Measurements from ENCODE around the gene MTURN.

DNA sequence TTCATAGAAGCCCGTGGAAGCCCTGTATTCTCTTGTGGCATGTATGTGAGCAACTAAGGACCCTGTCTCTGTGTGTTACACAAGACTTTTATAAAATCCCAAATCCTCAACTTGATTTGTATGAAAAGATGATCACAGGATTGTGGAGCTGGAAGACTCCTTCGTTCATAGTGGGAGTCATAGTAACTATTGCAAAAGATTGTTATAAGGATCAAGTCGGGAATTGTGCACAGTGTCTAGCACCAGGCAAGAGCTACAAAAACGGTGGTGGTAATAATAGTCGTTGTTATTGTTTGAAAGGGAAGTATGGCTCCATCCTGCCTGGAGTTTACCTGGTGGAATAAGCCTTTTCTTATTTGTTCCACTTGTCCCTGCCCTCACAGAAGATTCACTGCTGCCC lies 42.8 kb upstream of the MTURN start:
- TF ChIP-seq, protein P1, sequence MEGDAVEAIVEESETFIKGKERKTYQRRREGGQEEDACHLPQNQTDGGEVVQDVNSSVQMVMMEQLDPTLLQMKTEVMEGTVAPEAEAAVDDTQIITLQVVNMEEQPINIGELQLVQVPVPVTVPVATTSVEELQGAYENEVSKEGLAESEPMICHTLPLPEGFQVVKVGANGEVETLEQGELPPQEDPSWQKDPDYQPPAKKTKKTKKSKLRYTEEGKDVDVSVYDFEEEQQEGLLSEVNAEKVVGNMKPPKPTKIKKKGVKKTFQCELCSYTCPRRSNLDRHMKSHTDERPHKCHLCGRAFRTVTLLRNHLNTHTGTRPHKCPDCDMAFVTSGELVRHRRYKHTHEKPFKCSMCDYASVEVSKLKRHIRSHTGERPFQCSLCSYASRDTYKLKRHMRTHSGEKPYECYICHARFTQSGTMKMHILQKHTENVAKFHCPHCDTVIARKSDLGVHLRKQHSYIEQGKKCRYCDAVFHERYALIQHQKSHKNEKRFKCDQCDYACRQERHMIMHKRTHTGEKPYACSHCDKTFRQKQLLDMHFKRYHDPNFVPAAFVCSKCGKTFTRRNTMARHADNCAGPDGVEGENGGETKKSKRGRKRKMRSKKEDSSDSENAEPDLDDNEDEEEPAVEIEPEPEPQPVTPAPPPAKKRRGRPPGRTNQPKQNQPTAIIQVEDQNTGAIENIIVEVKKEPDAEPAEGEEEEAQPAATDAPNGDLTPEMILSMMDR (IDR thresholded peaks at IDR 0.05): no peak
- no peak for TF ChIP-seq NFE2L2 (conservative IDR thresholded peaks at IDR 0.05; ENCODE audit: low read length)
- TF ChIP-seq MYC (IDR thresholded peaks at IDR 0.05; ENCODE audit: borderline replicate concordance, low read length): no peak
- no peak for TF ChIP-seq MAZ (IDR thresholded peaks at IDR 0.05; ENCODE audit: borderline replicate concordance, low read depth, low read length)
- no peak for TF ChIP-seq EP300 (IDR thresholded peaks at IDR 0.05)
- TF ChIP-seq, protein P2, sequence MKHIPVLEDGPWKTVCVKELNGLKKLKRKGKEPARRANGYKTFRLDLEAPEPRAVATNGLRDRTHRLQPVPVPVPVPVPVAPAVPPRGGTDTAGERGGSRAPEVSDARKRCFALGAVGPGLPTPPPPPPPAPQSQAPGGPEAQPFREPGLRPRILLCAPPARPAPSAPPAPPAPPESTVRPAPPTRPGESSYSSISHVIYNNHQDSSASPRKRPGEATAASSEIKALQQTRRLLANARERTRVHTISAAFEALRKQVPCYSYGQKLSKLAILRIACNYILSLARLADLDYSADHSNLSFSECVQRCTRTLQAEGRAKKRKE (CRISPR knock-in tag; IDR thresholded peaks at IDR 0.05; ENCODE audit: low read depth): no peak
- no peak for TF ChIP-seq BHLHE40 (IDR thresholded peaks at IDR 0.05; ENCODE audit: low read depth, low read length)
- no peak for TF ChIP-seq ZNF302 (CRISPR knock-in tag; IDR thresholded peaks at IDR 0.05)
- no peak for TF ChIP-seq ESRRA (IDR thresholded peaks at IDR 0.05; ENCODE audit: borderline replicate concordance, low read length)
- no peak for TF ChIP-seq KDM1A (IDR thresholded peaks at IDR 0.05; ENCODE audit: low read depth)
- TF ChIP-seq TP53 (CRISPR knock-in tag; IDR thresholded peaks at IDR 0.05): no peak
- TF ChIP-seq KDM5A (IDR thresholded peaks at IDR 0.05): no peak
